Activated T-cell treated with anti-CD3 and anti-CD28 coated beads, Interleukin-2, amount 50 U/mL, for 72 hours (primary cell): ENCODE measurements around the gene MCEMP1. TPM values are rescaled to one million over a fixed set of nuclear protein-coding genes. Genes with fewer than 3 reads are reported as not detected.
A peak's percentile ranks its signal among the peaks of the same experiment; 100 is the strongest.

Experiments
- ATAC-seq, 2 donors: fragments of 150-1000 bp; cut with Tn5 transposase; replicated peaks in 1 of 2; 2 replicates each; pipeline ENCODE4 v1.10.0; 2021; ENCODE audit warnings: moderate library complexity in 2 of 2, mild to moderate bottlenecking in 1 of 2
- DNase-seq, 2 donors: peaks; one replicate each; pipeline ENCODE4 v3.0.0; 2021 to 2022; ENCODE audit warnings: mixed read lengths in 1 of 2
- H3K27ac Mint-ChIP-seq: one replicate; pipeline ENCODE4 v1.8.0; 2022; ENCODE audit warnings: mild to moderate bottlenecking, moderate library complexity, mixed read lengths
- H3K27me3 Mint-ChIP-seq: one replicate; pipeline ENCODE4 v1.8.0; 2022; ENCODE audit warnings: low read depth, mixed read lengths
- H3K36me3 Mint-ChIP-seq, 2 donors: one replicate each; pipeline ENCODE4 v1.8.0; 2022; ENCODE audit warnings: mixed read lengths in 2 of 2, mild to moderate bottlenecking in 1 of 2; ENCODE audit not compliant: insufficient read depth in 2 of 2
- H3K4me1 Mint-ChIP-seq: one replicate; pipeline ENCODE4 v1.8.0; 2022; ENCODE audit warnings: low read depth, mixed read lengths
- H3K4me3 Mint-ChIP-seq, 2 donors: one replicate each; pipeline ENCODE4 v1.8.0; 2022; ENCODE audit warnings: mild to moderate bottlenecking in 2 of 2, mixed read lengths in 2 of 2, moderate library complexity in 2 of 2
- H3K9me3 Mint-ChIP-seq, 2 donors: one replicate each; pipeline ENCODE4 v1.8.0; 2022; ENCODE audit warnings: mixed read lengths in 2 of 2
- total RNA-seq, 2 donors: library from RNA; stranded (reverse); gene quantifications; one replicate each; pipeline ENCODE4 v1.2.3, GENCODE V29; 2022

Gene MCEMP1
- total RNA-seq, 2 donors from 2014 or later = not detected

DNA sequence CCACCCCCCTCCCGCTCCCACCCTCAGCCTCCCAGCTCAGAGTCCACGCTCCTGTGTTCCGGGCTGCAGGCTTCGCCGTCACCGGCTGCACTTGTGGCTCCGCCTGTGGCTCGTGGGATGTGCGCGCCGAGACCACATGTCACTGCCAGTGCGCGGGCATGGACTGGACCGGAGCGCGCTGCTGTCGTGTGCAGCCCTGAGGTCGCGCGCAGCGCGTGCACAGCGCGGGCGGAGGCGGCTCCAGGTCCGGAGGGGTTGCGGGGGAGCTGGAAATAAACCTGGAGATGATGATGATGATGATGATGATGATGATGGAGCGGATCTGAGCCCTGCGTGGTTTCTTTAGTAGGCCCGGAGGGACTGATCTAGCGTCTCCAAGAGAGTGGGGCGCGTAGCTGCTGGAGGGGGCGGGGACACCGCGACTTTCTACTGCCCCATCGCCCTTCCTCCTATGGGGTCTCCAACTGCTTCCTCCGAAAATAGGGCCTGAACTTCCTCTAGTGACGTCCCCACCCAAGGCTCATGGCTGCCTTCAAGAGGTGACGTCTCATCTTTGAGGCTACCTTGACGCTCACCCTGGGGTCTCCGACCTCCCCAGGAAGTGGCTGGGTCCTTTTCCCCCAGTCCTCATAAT is 6.6 kb upstream of the MCEMP1 start:
- H3K27me3 Mint-ChIP-seq = peaks cover 40% of the 10 kb centered on the region
- no peak overlapping the region for H3K27ac Mint-ChIP-seq
- H3K4me1 Mint-ChIP-seq = peaks cover 22% of the 10 kb centered on the region
- peak overlapping the region; percentile 80 to 82 for H3K4me3 Mint-ChIP-seq
- ATAC-seq (peak; percentile 55 to 63), DNase-seq (peak in 1 of 2 donors; percentile 27)
- peaks cover 0 to 1% of the 10 kb centered on the region in 2 donors for H3K36me3 Mint-ChIP-seq
- H3K9me3 Mint-ChIP-seq = no peaks in the 10 kb centered on the region

DNA sequence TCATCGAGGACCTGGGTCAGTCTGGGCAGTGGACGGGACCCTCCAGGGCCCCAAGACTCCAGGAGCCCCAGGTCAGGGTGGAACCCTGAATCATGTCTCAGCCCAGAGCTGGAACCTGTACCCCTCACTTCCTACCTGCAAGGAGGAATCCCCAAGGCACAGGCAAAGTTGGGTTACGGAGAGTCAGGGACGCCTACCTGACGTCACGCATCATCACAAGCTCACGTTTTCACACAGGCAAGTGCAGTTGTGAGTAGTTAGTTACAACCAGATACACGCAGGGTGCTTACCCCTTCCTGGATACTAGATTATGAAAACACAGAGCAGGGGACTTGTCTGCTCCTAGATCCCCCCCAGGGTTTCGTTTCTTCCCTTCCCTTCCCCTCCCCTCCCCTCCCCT is 6.1 kb upstream of the MCEMP1 start:
- no peak overlapping the region for H3K27ac Mint-ChIP-seq
- H3K4me1 Mint-ChIP-seq = peaks cover 22% of the 10 kb centered on the region
- DNase-seq = no peak
- peak; percentile 7 for ATAC-seq
- peaks cover 0 to 1% of the 10 kb centered on the region in 2 donors for H3K36me3 Mint-ChIP-seq
- H3K9me3 Mint-ChIP-seq = no peaks in the 10 kb centered on the region
- H3K4me3 Mint-ChIP-seq = peak overlapping the region; percentile 80 to 82
- H3K27me3 Mint-ChIP-seq = peaks cover 43% of the 10 kb centered on the region

DNA sequence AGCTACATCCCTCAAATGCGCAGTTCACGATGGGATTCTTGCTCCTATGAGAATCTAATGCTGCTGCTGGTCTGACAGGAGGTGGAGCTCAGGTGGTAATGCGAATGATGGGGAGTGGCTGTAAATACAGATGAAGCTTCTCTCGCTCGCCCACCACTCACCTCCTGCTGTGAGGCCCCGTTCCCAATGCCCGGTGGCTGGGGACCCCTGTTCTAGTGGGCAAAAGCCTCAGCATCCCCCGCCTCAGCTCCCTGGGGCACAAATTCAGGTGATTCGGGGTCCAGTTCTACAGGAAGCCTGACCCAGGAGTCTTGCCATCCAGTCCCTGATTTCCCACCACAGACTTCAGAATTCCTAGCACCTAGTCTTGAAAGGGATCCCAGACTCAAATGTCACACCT is 4.4 kb upstream of the MCEMP1 start:
- Mint-ChIP-seq H3K9me3 (no peaks in the 10 kb centered on the region), H3K36me3 (peaks cover 0 to 1% of the 10 kb centered on the region in 2 donors), H3K4me1 (peaks cover 33% of the 10 kb centered on the region), H3K27me3 (peaks cover 60% of the 10 kb centered on the region), H3K4me3 (no peak overlapping the region), H3K27ac (no peak overlapping the region)
- DNase-seq = no peak
- ATAC-seq = no peak

DNA sequence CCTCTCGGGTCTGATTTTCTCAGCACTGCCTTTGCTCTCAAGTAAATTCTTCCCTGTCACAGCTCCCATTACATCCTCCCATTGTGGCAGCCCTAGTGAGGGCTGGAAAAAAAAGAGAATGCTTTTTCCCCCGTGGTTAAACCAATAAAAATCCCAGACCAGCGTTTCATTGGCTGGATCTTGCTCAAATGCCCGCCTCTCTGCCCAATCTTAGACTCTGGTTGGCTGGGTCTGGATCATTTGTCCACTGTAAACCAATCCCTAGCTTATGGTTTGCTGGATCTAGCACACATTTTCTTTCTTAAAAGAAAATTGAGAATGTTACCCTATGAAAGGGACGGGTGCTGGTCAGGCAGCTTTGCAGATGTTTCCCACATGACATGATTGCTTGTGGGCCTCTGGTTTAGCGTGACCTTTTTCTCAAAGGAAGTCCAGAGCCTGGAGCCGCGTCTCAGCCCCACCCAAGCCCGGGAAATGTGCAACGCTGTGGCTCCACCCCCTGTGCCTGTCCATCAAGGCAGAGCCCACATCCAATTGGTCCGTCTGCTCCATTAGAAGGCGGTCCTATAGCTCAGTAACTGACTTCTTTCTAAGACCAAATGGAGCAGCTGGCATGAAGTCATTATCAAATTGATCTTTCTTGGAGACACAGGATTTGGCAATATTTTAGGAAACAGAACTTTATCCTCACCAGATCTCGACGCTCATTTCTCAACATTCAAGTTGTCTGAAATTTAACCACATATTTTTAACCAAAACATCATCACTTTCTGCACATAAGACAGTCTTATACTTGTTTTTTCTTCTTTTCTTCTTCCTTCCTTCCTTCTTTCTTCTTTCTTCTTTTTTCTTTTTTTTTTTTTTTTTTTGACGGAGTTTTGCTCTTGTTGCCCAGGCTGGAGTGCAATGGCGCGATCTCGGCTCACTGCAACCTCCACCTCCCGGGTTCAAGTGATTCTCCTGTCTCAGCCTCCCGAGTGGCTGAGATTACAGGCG is 2.6 kb upstream of the MCEMP1 start:
- Mint-ChIP-seq H3K9me3 (no peaks in the 10 kb centered on the region), H3K36me3 (peaks cover 0 to 1% of the 10 kb centered on the region in 2 donors), H3K4me1 (peaks cover 45% of the 10 kb centered on the region), H3K27me3 (peaks cover 63% of the 10 kb centered on the region), H3K27ac (no peak overlapping the region), H3K4me3 (no peak overlapping the region)
- DNase-seq = no peak
- ATAC-seq = no peak

DNA sequence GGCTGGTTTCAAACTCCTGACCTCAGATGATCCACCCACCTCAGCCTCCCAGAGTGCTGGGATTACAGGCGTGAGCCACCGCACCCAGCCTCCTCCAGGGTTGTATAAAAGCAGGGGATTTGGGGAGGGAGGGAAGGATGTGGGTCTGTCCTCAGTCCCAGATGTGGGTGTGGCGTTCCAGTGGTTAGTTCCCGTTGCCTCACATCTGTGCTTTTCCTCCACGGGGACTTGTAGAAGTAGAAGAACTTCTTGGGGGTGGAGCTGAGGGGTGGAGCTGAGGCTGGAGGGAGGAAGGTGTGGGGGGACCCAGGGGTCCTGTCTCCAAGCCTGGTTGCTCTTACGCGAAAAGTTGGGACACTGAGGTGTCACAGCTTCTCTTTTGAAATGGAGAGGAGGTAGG is 514 bp upstream of the MCEMP1 start:
- Mint-ChIP-seq H3K27ac (no peak overlapping the region), H3K36me3 (no peaks in the 10 kb centered on the region), H3K4me1 (peaks cover 45% of the 10 kb centered on the region), H3K4me3 (peak overlapping the region in 1 of 2 donors; percentile 23), H3K27me3 (peaks cover 44% of the 10 kb centered on the region), H3K9me3 (no peaks in the 10 kb centered on the region)
- ATAC-seq = no peak
- no peak for DNase-seq

DNA sequence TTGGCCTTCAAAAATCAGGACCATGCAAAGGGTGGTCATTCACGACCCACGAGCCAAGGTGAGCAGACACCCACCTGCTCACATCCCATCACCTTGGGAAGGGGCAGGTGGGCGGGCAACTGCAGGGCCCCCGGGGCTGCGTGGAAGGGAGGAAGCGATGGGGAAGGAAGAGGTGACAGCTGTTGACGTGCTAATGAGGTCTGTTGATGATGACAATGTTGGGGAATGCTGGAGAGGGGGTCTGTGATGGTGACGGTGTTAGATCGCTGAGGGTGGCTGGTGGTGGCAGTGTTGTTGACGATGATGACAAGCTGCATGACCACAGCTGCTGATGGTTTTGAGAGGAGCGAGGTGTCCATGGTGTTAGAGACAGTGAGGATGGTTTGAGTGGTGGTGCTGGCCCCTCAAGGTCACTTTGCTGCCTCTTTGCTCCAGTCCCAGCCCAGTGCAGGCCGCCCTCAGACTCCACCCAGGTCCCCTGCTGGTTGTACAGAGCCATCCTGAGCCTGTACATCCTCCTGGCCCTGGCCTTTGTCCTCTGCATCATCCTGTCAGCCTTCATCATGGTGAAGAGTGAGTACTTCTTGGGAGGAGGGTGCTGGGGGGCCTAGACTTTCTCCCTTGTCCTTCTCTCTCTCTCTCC is 900 bp downstream of the MCEMP1 start:
- Mint-ChIP-seq H3K36me3 (peaks cover 0 to 3% of the 10 kb centered on the region in 2 donors), H3K9me3 (no peaks in the 10 kb centered on the region), H3K4me1 (peaks cover 51% of the 10 kb centered on the region), H3K4me3 (no peak overlapping the region), H3K27me3 (peaks cover 41% of the 10 kb centered on the region), H3K27ac (no peak overlapping the region)
- DNase-seq = no peak
- no peak for ATAC-seq

DNA sequence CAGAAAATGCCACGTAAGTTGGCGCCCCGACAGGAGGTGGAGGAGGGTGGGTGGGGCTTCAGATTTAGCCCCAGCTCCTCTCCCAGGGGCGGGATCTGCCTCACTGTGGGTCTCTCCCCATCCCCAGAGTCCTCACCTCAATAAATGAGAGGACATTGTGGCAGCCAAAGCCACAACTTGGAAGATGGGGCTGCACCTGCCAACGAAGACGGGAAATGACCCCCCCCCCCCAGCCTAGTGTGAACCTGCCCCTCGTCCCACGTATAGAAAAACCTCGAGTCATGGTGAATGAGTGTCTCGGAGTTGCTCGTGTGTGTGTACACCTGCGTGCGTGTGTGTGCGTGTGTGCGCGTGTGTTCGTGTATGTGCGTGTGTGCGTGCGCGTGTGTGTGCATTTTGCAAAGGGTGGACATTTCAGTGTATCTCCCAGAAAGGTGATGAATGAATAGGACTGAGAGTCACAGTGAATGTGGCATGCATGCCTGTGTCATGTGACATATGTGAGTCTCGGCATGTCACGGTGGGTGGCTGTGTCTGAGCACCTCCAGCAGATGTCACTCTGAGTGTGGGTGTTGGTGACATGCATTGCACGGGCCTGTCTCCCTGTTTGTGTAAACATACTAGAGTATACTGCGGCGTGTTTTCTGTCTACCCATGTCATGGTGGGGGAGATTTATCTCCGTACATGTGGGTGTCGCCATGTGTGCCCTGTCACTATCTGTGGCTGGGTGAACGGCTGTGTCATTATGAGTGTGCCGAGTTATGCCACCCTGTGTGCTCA is 2.3 kb downstream of the MCEMP1 start:
- Mint-ChIP-seq H3K4me1 (peaks cover 48% of the 10 kb centered on the region), H3K27me3 (peaks cover 30% of the 10 kb centered on the region), H3K27ac (no peak overlapping the region), H3K9me3 (no peaks in the 10 kb centered on the region), H3K4me3 (peak overlapping the region; percentile 46 to 67), H3K36me3 (peaks cover 0 to 4% of the 10 kb centered on the region in 2 donors)
- ATAC-seq (peak; percentile 68 to 74), DNase-seq (peak; percentile 69 to 83)

DNA sequence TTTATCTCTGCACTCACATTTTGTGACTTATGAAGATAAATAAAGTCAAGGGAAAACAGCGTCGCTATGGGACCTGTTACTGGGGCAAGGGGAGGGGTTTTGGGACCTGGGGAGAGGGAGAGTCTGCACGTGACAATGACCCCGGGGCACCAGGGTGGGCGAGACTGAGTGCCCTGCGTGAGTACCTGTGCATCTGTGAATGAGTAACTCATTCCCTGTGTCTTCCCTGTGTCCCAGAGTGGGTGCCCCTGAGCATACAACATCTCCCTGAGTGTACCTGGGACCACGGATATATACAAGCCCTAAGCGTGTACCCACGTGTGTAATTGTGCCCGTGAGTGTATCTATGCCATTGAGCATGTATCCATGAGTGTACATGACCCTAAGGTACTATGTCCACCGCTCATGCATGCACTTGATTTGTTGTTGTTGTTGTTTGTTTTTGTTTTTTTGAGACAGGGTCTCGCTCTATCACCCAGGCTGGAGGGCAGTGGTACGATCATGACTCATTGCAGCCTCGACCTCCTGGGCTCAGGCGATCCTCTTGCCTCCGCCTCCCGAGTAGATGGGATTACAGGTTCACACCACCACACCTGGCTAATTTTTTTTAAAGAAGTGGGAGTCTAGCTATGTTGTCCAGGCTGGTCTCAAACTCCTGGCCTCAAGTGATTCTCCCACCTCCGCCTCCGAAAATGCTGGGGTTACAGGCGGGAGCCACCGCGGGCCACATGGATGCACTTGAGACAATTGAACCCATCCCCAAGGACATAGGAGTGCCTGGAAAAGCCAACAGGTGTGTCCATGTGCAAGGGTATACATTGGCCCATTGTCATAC is 3.1 kb downstream of the MCEMP1 start:
- Mint-ChIP-seq H3K9me3 (no peaks in the 10 kb centered on the region), H3K36me3 (peaks cover 0 to 4% of the 10 kb centered on the region in 2 donors), H3K27me3 (peaks cover 26% of the 10 kb centered on the region), H3K4me1 (peaks cover 42% of the 10 kb centered on the region), H3K4me3 (peak overlapping the region; percentile 48 to 67), H3K27ac (peak overlapping the region; percentile 32)
- ATAC-seq = no peak
- no peak for DNase-seq

DNA sequence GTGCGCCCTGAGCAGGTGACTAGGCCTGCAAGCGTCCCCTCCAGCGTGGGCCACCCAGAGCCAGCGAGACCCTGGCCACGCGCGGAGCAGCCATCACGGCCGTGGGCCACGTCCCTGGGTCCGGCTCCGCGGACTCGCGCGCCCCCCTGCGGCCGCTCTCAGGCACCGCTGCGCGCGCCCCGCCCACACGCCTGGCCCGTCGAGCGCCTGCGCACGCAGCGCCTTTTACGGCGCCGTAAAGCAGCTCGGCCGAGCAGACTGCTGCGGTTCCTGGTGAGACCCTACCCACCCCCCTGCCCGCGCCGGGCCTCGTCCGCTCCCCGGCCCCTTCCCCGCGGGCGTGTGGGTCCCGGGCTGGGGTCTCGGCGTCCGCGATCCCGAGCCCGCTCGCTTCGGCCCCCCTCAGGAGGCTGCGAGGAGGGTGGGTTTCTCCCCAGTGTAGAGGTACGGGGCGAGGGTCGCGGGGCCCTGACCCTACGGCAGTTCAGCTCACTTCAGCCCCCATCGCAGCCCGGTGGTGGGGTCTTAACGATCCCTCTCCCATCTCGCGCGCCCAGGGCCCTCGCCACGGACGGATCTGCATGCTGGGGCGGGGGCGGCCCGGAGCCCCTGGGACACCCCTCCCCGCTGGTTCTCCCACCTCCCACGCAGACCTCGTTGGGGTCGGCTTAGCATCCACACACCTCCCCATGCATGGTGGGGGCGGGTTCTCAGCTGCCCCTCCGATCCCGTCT is 3.9 kb downstream of the MCEMP1 start, which contains the start of gene TRAPPC5:
Gene TRAPPC5 (plus strand): TSS at position 228 of the 734 bp plus-strand sequence. CDS start 1,421 bp downstream, outside the sequence.
- DNase-seq (peak; percentile 89 to 94), ATAC-seq (peak; percentile 37 to 52)
- Mint-ChIP-seq H3K36me3 (peaks cover 2 to 4% of the 10 kb centered on the region in 2 donors), H3K27me3 (peaks cover 23% of the 10 kb centered on the region), H3K9me3 (no peaks in the 10 kb centered on the region), H3K4me1 (peaks cover 42% of the 10 kb centered on the region), H3K4me3 (peak within 1 kb of the TSS; percentile 75 to 96), H3K27ac (peak within 1 kb of the TSS; percentile 76)

DNA sequence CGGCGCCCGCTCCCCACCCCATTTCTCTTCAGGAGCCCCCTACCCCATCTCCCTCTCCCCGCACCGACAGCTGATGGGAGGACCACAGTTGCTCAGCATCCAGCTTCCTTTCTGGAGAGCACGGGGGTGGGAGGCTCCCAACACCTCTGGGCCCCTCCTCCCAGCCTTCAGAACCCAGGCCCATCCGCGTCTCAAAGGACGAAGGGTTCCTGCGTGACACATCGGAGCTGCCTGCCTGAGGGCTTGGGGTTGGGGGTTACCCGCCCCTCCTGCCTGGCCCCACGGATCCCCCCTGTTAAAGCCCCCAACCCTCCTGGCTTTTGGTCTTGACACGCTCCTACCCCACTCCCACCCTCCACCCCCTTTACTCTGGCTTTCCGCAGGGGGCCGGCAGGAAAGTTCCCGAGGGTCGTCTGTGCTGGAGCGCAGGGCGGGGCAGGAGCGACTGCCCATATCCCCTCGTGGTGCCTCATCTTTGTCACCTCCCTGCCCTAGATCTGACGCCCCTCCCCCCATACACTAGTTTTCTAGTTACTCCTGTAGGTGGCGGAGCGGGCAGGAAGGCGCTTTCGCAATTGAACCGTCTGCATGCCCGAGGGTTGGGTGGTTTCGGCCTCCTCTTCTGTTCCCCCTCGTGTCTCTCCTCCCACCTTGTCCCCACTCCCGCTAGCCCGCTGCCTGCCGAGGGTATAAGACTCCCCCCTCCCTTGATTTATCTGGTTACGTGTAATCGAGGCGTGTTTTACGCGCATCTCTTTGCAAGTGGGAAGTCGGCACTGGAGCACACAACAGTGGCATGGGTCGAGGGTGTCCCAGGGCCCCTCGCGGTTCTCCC is 4.7 kb downstream of the MCEMP1 start:
- Mint-ChIP-seq H3K4me3 (peak overlapping the region; percentile 75 to 96), H3K36me3 (peaks cover 2 to 4% of the 10 kb centered on the region in 2 donors), H3K27ac (peak overlapping the region; percentile 76), H3K4me1 (peaks cover 41% of the 10 kb centered on the region), H3K27me3 (peaks cover 15% of the 10 kb centered on the region), H3K9me3 (no peaks in the 10 kb centered on the region)
- peak; percentile 61 to 62 for ATAC-seq
- DNase-seq = peak; percentile 91 to 93
